Measurements from ENCODE around the gene GALNT4.

GRCh38 chr12:89559753-89560152, 35.2 kb upstream of the GALNT4 start:
- TF ChIP-seq EP300 (IDR thresholded peaks at IDR 0.05) (no peak), CTCF (IDR thresholded peaks at IDR 0.05) (no peak)
